HUES48 (cell line): ENCODE data around the gene NIT2.

Source experiments
- H3K27ac ChIP-seq: one replicate; pipeline ENCODE4 v1.7.0; 2013; ENCODE audit warnings: low read depth, low read length, inconsistent platforms
- H3K27me3 ChIP-seq: 2 replicates; pipeline ENCODE4 v1.6.1; 2013; ENCODE audit warnings: mild to moderate bottlenecking, low read length; ENCODE audit not compliant: control insufficient read depth, insufficient read depth
- H3K36me3 ChIP-seq: 2 replicates; pipeline ENCODE4 v1.6.1; 2013; ENCODE audit warnings: low read length; ENCODE audit not compliant: control insufficient read depth, insufficient read depth
- H3K4me1 ChIP-seq: 2 replicates; pipeline ENCODE4 v1.6.1; 2013; ENCODE audit warnings: mild to moderate bottlenecking, low read length; ENCODE audit not compliant: control insufficient read depth, insufficient read depth
- H3K4me3 ChIP-seq: 2 replicates; pipeline ENCODE4 v1.5.1; 2013; ENCODE audit warnings: mild to moderate bottlenecking, low read depth, low read length
- H3K9ac ChIP-seq: 2 replicates; pipeline ENCODE4 v1.6.1; 2013; ENCODE audit warnings: mild to moderate bottlenecking, low read depth, low read length, moderate library complexity
- H3K9me3 ChIP-seq: 2 replicates; pipeline ENCODE4 v1.6.1; 2013; ENCODE audit warnings: low read length; ENCODE audit not compliant: control insufficient read depth, insufficient read depth

The NIT2 gene

DNA sequence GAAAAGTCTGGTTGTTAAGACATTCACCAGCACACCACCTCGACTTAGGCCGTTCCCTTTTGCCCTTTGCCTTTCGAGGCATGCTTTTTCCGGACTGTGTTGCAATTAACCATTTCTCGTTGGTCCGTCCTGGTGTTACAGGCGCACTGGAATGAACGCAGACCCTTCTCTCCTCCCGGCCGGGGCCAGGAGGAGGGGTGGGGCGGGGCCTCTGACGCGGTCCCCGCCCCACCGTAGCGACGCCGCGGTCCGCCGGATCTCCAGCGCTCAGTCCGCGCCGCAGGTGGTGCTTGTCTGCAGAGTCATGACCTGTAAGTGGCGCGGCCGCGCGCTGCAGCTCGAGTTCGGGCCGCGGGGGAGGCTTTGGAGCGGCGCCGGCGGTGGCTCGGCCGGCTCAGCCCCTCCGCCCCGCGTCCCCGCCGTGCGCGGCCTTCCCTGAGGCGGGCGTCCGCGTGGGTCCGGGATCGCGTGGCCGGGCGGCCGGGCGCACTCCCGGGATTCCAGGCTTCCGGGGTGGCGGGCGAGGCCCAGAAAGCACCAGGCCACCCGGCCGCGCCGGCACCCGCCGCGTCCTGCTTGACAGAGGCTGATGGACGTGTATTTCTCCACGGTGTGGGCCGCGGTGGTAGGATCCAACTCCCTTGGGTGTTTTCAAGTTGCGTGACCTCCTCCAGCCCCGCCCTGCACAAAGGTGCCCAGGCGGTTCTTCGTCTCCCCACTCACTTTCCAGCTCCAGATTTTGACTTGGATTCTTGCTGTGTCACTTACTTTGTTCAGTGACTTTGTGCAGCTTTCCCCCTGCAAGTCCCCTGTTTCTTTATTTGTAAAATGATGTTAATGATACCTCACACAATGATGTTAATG, at the start of gene NIT2:
Gene NIT2 (plus strand): TSS at position 270 of the 864 bp plus-strand sequence. CDS start 35 bp downstream, at position 305.
- peak within 1 kb of the TSS; percentile 69 for H3K4me3 ChIP-seq
- H3K36me3 ChIP-seq = peaks cover 2% of the 10 kb centered on the region
- peak within 1 kb of the TSS; percentile 66 for H3K27ac ChIP-seq
- peaks cover 4% of the 10 kb centered on the region; the same call in 1 of the 2 replicates for H3K27me3 ChIP-seq
- H3K4me1 ChIP-seq = peaks cover 7% of the 10 kb centered on the region; the same call in 1 of the 2 replicates
- H3K9ac ChIP-seq = peak within 1 kb of the TSS; percentile 80
- no peaks in the 10 kb centered on the region for H3K9me3 ChIP-seq

- no peaks in the 10 kb centered on the region for H3K9me3 ChIP-seq
- no peaks in the 10 kb centered on the region for H3K4me1 ChIP-seq
- no peak overlapping the region for H3K4me3 ChIP-seq
- H3K36me3 ChIP-seq = peaks cover 43% of the 10 kb centered on the region
- H3K9ac ChIP-seq = no peak overlapping the region
- H3K27ac ChIP-seq = no peak overlapping the region
- no peaks in the 10 kb centered on the region for H3K27me3 ChIP-seq
Measured at GRCh38 chr3:100288288-100288894, 46.2 kb upstream of the NIT2 start.

DNA sequence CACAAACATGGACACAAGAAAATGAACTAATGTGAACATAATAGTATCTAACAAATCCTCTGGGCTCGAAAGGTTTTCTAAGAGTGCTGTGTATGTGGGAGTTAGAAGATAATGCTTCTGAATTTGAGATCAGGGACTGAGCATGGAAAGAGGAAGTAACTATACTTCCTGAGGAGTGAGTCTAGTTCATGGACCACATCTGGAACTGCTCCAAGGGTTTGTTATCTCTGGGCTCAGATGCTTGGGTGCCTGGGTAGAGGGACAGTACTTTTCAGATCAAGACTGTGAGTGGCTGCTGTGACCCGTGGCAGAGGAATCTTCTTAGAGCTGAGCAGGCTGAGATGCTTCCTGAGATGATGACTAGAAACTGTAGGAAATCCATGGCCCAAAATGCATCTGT, 45.2 kb upstream of the NIT2 start:
- H3K27ac ChIP-seq = no peak overlapping the region
- H3K27me3 ChIP-seq = no peaks in the 10 kb centered on the region
- H3K9me3 ChIP-seq = no peaks in the 10 kb centered on the region
- no peaks in the 10 kb centered on the region for H3K4me1 ChIP-seq
- H3K4me3 ChIP-seq = no peak overlapping the region
- peaks cover 38% of the 10 kb centered on the region for H3K36me3 ChIP-seq
- no peak overlapping the region for H3K9ac ChIP-seq

DNA sequence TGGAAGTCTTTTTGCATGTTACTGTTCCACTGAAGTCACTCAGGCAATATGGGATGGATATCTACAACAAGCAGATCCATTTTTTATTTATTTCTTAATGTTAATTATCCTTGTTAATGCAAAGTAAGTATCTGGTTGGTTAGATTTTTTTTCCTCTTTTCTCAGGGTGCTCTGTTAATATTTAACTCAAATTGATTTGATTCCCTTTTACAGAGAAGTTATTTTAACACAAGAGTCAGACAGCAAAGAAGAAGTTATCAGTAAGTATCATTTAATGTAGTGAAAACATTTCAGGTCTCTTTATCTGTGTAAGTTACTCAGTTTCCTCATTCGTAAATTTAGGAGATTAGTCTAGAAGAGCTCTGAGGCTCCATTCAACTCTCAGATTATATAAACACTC, 39.5 kb upstream of the NIT2 start:
- H3K27ac ChIP-seq = no peak overlapping the region
- no peaks in the 10 kb centered on the region for H3K27me3 ChIP-seq
- H3K4me1 ChIP-seq = no peaks in the 10 kb centered on the region
- peaks cover 66% of the 10 kb centered on the region for H3K36me3 ChIP-seq
- H3K9me3 ChIP-seq = no peaks in the 10 kb centered on the region
- no peak overlapping the region for H3K4me3 ChIP-seq
- no peak overlapping the region for H3K9ac ChIP-seq

DNA sequence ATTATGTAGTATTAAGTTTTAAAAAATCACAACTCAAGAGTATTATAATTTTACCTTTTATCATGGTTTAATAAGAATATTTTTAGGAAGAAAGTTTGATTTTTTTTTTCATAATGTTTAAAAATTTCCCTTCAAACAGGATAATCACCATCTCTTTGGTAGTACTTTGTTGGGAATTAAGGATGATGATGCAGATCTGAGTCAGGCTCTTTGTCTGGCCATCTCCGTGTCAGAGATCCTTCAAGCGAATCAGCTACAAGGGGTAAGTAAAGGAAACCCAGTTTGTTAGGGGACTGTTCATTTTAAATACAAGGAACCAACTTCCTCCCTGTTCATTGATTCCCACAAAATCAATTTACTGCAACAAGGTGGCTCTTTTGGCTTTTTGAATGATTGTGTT, 36.8 kb upstream of the NIT2 start:
- Histone ChIP-seq H3K4me3 (no peak overlapping the region), H3K9ac (no peak overlapping the region), H3K4me1 (no peaks in the 10 kb centered on the region), H3K9me3 (no peaks in the 10 kb centered on the region), H3K36me3 (peaks cover 61% of the 10 kb centered on the region), H3K27me3 (no peaks in the 10 kb centered on the region), H3K27ac (no peak overlapping the region)

- H3K9me3 ChIP-seq = no peaks in the 10 kb centered on the region
- no peak overlapping the region for H3K27ac ChIP-seq
- H3K9ac ChIP-seq = no peak overlapping the region
- H3K4me3 ChIP-seq = no peak overlapping the region
- H3K27me3 ChIP-seq = no peaks in the 10 kb centered on the region
- H3K4me1 ChIP-seq = no peaks in the 10 kb centered on the region
- peaks cover 64% of the 10 kb centered on the region for H3K36me3 ChIP-seq
Measured at GRCh38 chr3:100299016-100299415, 35.5 kb upstream of the NIT2 start.

DNA sequence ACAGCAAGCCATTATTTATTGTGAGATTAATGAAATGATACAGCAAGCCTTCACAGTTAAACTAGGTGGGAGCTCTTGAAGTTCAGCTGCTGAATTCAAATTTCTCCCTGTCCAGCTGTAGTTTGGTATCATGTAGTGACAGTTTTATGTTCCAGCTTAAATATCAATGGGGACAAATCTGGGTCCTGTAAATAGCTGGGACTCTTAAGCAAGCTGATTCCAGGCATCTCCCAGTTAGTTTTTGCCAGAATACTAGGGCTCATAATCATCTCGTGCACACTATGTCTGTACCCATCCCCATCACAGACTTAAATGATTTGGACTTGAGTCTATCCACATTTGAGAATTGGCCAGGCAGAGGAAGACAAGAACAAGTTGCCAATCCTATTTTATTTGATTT, 27.9 kb upstream of the NIT2 start:
- Histone ChIP-seq H3K4me1 (no peaks in the 10 kb centered on the region), H3K27me3 (no peaks in the 10 kb centered on the region), H3K9ac (no peak overlapping the region), H3K9me3 (no peaks in the 10 kb centered on the region), H3K27ac (no peak overlapping the region), H3K36me3 (peaks cover 63% of the 10 kb centered on the region), H3K4me3 (no peak overlapping the region)

DNA sequence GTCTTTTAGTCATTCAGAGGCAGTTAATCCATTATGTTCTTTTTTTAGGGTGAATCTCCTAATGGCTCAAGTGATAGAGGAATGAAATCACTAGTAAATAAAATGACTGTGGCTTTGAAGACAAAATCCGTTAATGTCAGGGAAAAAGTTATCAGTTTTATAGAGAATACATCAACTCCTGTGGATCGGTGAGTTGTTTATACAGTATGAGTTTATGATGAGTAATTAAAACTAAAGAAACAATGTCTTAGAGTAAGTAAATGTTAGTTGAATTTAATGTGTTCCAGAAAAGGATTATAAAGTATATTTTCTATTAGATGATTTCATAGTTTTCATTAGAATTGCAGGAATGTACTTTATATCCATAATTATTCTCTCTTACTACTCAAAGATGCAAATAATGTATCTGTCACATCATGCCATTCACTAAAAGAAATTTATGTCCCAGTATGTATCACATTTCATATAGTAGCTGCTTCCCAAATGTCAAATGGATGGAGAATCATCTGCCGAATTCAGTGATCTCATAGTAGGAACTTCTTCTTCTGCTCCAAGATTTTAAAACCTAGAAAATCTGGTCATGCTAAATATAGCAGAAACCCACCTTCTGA, 24.1 kb upstream of the NIT2 start:
- peaks cover 45% of the 10 kb centered on the region for H3K36me3 ChIP-seq
- H3K4me1 ChIP-seq = no peaks in the 10 kb centered on the region
- H3K27ac ChIP-seq = no peak overlapping the region
- H3K9ac ChIP-seq = no peak overlapping the region
- no peaks in the 10 kb centered on the region for H3K9me3 ChIP-seq
- no peak overlapping the region for H3K4me3 ChIP-seq
- H3K27me3 ChIP-seq = no peaks in the 10 kb centered on the region

DNA sequence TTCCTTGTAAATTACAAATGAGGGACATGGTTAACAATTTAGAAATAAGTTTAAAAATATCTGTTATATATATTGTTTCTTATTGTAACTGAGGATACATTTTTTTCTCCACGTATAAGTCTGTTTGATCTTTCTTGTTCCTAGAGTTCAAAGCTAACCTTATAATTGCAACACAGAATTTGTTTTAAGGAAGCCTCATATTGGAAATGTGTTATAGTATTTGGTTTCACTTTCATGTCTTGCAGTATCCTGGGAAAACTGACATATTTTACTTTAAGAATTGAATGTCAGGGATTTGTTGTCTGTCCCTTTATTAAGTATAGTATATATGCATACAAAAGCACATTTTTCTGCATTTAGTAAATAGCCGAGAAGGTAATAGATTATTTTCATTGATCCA, 23.5 kb upstream of the NIT2 start:
- Histone ChIP-seq H3K27ac (no peak overlapping the region), H3K9me3 (no peaks in the 10 kb centered on the region)

DNA sequence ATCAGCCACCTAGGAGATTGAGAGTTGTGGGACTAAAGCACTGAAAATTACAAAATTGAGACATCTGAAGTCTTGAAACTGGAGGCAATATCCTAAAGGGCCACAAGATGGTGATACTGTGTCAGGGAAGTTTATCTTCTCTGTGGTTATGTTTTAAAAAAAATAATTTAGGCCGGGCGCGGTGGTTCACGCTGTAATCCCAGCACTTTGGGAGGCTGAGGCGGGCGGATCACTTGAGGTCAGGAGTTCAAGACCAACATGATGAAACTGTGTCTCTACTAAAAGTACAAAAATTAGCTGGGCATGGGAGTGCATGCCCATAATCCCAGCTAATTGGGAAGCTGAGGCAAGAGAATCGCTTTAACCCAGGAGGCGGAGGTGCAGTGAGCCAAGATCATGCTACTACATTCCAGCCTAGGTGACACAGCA, 17.9 kb upstream of the NIT2 start:
- Histone ChIP-seq H3K9ac (no peak overlapping the region), H3K27me3 (no peaks in the 10 kb centered on the region), H3K9me3 (no peaks in the 10 kb centered on the region), H3K27ac (no peak overlapping the region), H3K4me3 (no peak overlapping the region), H3K36me3 (peaks cover 32% of the 10 kb centered on the region), H3K4me1 (no peaks in the 10 kb centered on the region)

More for the DNA sequence above, 23.5 kb upstream of the NIT2 start:
- Histone ChIP-seq H3K27me3 (no peaks in the 10 kb centered on the region), H3K9ac (no peak overlapping the region), H3K4me3 (no peak overlapping the region), H3K36me3 (peaks cover 48% of the 10 kb centered on the region), H3K4me1 (no peaks in the 10 kb centered on the region)

DNA sequence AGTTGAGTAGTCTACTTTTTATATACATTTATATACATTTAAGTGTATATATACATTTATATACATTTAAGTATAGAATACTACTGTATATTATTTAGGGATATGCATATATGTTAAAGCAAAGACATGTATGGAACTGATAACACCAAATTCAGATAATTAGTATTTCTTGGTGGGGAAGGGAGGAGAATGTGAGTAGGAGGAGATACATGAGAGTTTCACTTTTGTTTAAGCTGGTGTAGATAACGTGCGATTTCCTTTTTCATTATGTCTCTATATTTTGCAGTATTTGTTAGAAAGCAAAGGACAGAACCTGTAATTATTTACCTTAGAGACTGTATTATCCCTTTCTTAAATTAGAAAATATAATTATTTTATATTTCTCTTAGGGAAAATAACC, 16.6 kb upstream of the NIT2 start:
- H3K4me3 ChIP-seq = no peak overlapping the region
- H3K36me3 ChIP-seq = peaks cover 29% of the 10 kb centered on the region
- no peak overlapping the region for H3K27ac ChIP-seq
- no peaks in the 10 kb centered on the region for H3K27me3 ChIP-seq
- H3K9me3 ChIP-seq = no peaks in the 10 kb centered on the region
- no peak overlapping the region for H3K9ac ChIP-seq
- H3K4me1 ChIP-seq = no peaks in the 10 kb centered on the region
